ENCODE measurements around the gene SLC35G1. TPM values are rescaled to one million over a fixed set of nuclear protein-coding genes. Genes with fewer than 3 reads are reported as not detected.
A peak's percentile ranks its signal among the peaks of the same experiment; 100 is the strongest.

SLC35G1 gene
- total and polyA plus RNA-seq, 10 donors, result 1.2 to 7.9 (median 3.7) TPM

- TF ChIP-seq CTCF (IDR thresholded peaks at IDR 0.05 in 8 of 11, conservative IDR thresholded peaks at IDR 0.05 in 3 of 11) (no peak), POLR2AphosphoS5 (IDR thresholded peaks at IDR 0.05) (no peak), POLR2A (IDR thresholded peaks at IDR 0.05) (no peak)
- WGBS, 5 donors, result 66 to 87% (median 76%) methylated on average over 2 of the region's 2 CpGs
- Histone ChIP-seq H3K4me1 (peaks cover 0 to 11% (median 4%) of the 10 kb centered on the region in 6 donors), H3K4me3 (no peak overlapping the region), H3K27ac (peak overlapping the region in 3 of 8 donors; percentile 16 to 44 (median 17)), H3K9me3 (no peaks in the 10 kb centered on the region), H3K36me3 (no peaks in the 10 kb centered on the region), H3K27me3 (replicated peaks in 1 of 7) (no peaks in the 10 kb centered on the region)
- intact Hi-C loops (cut with DNase I; ENCODE audit: low total_unique reads), result loop anchor here (10.0 kb wide), 1 partner anchor 407 kb away; no protein-coding TSS in a partner anchor
- DNase-seq, result no peak
Measured at GRCh38 chr10:93917821-93918220, 24.0 kb downstream of the SLC35G1 start.

- Histone ChIP-seq H3K36me3 (no peaks in the 10 kb centered on the region), H3K4me3 (no peak overlapping the region), H3K9me3 (no peaks in the 10 kb centered on the region), H3K27me3 (replicated peaks in 1 of 7) (no peaks in the 10 kb centered on the region), H3K4me1 (peaks cover 0 to 11% (median 4%) of the 10 kb centered on the region in 6 donors), H3K27ac (no peak overlapping the region)
- intact Hi-C loops (cut with DNase I; ENCODE audit: low total_unique reads), result no loop called here
- WGBS, 5 donors, result 83 to 95% (median 88%) methylated on average over 7 of the region's 7 CpGs
- TF ChIP-seq CTCF (IDR thresholded peaks at IDR 0.05 in 8 of 11, conservative IDR thresholded peaks at IDR 0.05 in 3 of 11) (peak in 4 of 11 experiments; percentile 17 to 33 (median 23)), POLR2AphosphoS5 (IDR thresholded peaks at IDR 0.05) (no peak)
- DNase-seq, result no peak
Measured at GRCh38 chr10:93921338-93921737, 27.6 kb downstream of the SLC35G1 start.

- peaks cover 0 to 2% (median 0%) of the 10 kb centered on the region in 8 donors for H3K9me3 ChIP-seq
- H3K4me3 ChIP-seq, result no peak overlapping the region
- TF ChIP-seq POLR2AphosphoS5 (IDR thresholded peaks at IDR 0.05), result no peak
- no peak for TF ChIP-seq POLR2A (IDR thresholded peaks at IDR 0.05)
- no peak for TF ChIP-seq CTCF (IDR thresholded peaks at IDR 0.05 in 8 of 11, conservative IDR thresholded peaks at IDR 0.05 in 3 of 11)
- H3K27ac ChIP-seq, result no peak overlapping the region
- 91 to 100% (median 95%) methylated on average over 1 of the region's 1 CpG for WGBS, 5 donors
- no peaks in the 10 kb centered on the region for H3K36me3 ChIP-seq
- no peak for DNase-seq
- intact Hi-C loops (cut with DNase I; ENCODE audit: low total_unique reads), result no loop called here
- H3K27me3 ChIP-seq (replicated peaks in 1 of 7), result no peaks in the 10 kb centered on the region
- H3K4me1 ChIP-seq, result no peaks in the 10 kb centered on the region
Measured at GRCh38 chr10:93926613-93927012, 32.8 kb downstream of the SLC35G1 start.

- no peaks in the 10 kb centered on the region for H3K27me3 ChIP-seq (replicated peaks in 1 of 7)
- peaks cover 0 to 9% (median 0%) of the 10 kb centered on the region in 8 donors for H3K9me3 ChIP-seq
- no peaks in the 10 kb centered on the region for H3K4me1 ChIP-seq
- intact Hi-C loops (cut with DNase I; ENCODE audit: low total_unique reads), result no loop called here
- WGBS, 5 donors, result 68 to 95% (median 87%) methylated on average over 1 of the region's 1 CpG
- H3K36me3 ChIP-seq, result no peaks in the 10 kb centered on the region
- H3K4me3 ChIP-seq, result no peak overlapping the region
- TF ChIP-seq CTCF (IDR thresholded peaks at IDR 0.05 in 8 of 11, conservative IDR thresholded peaks at IDR 0.05 in 3 of 11) (no peak), POLR2AphosphoS5 (IDR thresholded peaks at IDR 0.05) (no peak), POLR2A (IDR thresholded peaks at IDR 0.05) (no peak)
- DNase-seq, result no peak
- no peak overlapping the region for H3K27ac ChIP-seq
Measured at GRCh38 chr10:93938140-93938539, 44.4 kb downstream of the SLC35G1 start.

All from spleen (tissue), 11 donors.